Activated CD8-positive, alpha-beta memory T cell treated with anti-CD3 and anti-CD28 coated beads, Interleukin-2, amount 50 U/mL, for 24 hours (primary cell): Measurements from ENCODE around the gene BRMS1.

Experiments
- DNase-seq: peaks from one replicate; pipeline ENCODE4 v3.0.0-alpha.2; 2020; ENCODE audit errors: extremely low read depth

BRMS1 gene

GRCh38 chr11:66309475-66309874, 35.4 kb downstream of the BRMS1 start:
- no peak for DNase-seq

- DNase-seq: no peak
These were observed 42.2 kb downstream of the BRMS1 start for GRCh38 chr11:66302656-66303055.

GRCh38 chr11:66299186-66299585, 45.7 kb downstream of the BRMS1 start:
- DNase-seq: no peak

DNA sequence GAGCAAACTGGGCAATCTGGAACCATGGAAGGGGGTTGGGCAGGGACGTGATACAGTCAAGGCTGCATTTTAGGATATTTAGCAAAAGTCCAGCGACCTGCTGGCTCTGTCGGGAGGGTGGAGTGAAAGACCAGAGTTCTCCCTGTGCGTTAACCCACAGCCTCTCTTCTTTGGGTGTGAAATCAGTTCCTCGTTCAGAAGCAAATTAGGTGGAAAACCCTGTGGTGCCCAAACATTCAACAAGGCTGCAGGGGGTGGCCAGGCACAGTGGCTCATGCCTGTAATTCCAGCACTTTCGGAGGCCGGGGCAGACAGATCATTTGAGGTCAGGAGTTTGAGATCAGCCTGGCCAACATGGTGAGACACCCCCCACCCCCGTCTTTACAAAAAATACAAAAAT, 47.3 kb downstream of the BRMS1 start:
- no peak for DNase-seq

GRCh38 chr11:66294626-66295620, 50.0 kb downstream of the BRMS1 start:
- DNase-seq: no peak

- DNase-seq: no peak
These were observed 50.9 kb downstream of the BRMS1 start for GRCh38 chr11:66293777-66294625.

DNA sequence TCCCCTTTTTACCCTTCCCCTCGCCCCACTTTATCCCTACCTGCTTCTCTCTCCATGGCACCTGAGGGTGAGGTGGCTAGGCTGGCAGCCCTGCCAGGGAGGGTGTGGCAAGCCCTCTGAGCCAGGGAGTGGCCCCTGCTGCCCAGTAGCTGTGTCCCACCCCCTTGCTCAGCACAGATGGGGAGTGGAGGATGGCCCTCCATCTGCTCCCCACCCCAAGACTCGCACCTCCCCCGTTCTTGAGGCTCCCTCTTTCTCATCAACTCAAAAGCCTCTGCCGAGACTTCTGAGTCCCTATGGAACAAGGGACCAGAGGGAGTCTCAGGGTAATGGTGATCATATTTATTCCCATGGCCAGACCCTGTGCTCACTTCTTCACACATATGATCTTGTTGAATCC, 51.6 kb downstream of the BRMS1 start:
- DNase-seq: no peak

DNA sequence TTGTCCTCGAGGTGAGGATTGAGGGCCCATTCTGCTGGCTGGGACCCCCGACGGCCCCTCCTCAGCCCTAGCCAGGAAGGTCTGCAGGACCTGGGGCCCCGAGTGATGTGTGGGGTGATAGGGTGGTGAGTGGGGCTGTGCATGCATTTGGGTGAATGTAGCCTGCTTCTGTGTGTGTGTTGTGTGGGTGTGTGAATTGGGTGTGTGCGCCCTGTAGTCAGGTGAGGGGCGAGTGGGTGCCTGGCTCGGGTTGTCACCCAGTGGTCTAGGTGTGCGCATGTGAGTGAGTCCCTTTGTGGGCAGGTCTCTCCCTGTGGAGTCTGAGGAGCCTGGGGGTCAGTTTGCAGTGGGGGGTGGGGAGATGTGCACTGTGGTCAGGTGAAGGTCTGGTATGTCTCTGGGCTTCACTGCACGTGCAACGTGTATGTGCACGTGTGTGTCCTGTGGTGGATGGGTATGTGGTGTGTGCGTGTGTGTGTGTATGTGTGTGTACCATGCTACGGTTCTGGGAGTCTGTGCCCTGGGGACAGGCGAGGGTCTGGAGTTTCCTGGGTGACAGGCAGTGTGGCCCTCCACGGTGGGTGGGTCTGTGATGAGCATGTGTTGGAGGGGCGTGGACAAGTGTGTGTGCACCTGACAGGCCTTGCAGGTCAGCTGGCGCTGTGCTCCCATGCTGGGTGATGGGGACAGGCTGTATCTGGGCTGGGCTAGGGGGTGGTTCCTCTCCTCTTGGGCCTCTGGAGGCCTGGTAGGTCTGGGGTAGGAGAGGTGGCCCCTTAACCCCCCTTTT, 52.2 kb downstream of the BRMS1 start:
- DNase-seq: no peak

DNA sequence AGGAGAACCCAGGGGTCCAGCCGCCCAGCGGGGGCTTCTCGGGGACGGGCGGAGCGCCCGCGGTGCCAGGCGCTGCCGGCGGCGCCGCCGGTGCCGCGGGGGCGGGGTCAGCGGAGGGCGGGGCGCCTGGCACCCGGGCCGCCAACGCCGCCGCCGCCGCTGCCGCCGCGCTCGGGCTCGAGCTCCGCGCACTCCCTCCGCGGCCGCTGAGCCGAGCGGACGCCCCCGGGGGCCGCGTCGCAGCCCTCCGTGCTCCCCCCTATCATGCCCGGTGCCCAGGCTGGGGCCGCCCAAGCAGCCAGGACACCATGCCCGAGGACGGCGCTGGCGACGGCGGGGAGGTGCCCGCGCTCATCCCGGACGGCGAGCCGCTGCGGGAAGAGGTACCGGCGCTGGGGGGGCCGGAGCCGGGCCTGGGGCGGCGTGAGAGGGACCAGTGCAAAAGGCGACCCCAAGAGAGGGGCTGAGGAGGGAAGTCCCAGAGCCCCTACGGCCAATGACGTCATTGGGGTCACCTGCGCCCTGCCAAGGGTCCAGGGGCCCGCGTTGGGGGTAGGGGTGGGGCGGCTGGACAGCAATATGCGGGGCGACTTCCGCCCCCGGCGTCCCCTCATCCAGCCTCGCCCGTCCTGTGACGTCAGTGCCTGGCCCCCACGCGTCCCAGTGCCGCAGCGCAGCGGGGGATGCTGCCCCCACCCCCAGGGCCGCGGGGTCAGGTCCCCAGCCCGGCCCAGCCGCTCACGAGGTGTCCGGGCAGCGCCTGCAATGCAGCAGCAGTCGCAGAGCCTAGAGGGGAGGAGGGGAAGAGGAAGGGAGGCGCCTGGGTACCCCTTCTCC, 53.0 kb downstream of the BRMS1 start, which contains the start of gene TMEM151A:
TSS of gene TMEM151A (plus strand) at position 189 of the 837 bp plus-strand sequence. CDS start at position 309, 120 bp downstream.
- no peak for DNase-seq

GRCh38 chr11:66291303-66291705, 53.6 kb downstream of the BRMS1 start:
- DNase-seq: no peak

- DNase-seq: no peak
These were observed 54.6 kb downstream of the BRMS1 start for GRCh38 chr11:66290330-66290621.

- peak; percentile 55 for DNase-seq
These were observed 55.2 kb downstream of the BRMS1 start for GRCh38 chr11:66289548-66290329.

DNA sequence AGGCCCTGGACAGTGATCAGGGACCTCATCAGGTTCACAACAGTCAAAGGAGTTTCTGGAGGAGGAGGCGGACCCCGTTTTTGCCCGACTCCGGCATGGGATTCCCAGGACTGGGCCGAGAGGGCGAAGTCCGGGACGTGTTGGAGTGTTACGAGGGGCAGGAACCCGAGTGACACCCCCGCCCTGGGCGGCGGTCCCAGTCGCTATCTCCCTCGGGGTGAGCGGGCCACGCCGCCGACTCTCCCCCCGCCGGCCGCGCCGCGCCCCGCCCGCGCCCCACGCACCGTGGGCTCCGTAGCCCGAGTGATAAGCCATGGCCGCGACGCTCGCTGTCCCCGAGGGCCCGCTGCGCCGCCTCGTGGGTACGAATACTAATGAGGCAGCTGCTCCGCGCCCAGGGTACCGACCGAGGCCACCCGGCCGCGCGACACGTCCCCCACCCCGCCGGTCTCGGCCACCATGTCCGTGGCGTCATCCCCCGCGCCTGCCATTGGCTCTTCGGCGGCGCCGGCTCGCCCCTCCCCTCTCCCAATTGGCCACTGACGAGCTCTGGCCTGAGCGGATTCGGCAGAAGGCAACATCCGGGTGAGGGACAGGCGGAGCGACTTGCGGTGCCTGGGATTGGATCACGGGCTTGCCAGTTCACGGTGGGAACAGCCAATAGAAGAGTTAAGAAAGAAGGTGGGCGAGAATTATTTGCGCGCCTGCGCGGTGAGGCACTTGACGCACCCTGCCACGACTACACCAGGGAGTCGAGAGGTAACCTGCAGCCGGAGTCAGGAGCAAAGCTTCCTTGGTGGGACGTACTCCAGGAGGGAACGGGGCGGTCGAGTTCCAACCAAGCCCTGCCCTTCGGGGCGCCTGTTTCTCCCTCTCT, 56.0 kb downstream of the BRMS1 start, which contains the start of gene YIF1A:
TSS of gene YIF1A (minus strand) at position 473 of the 877 bp plus-strand sequence. CDS start at position 315, 158 bp downstream.
- DNase-seq: peak; percentile 97

- no peak for DNase-seq
These were observed 56.8 kb downstream of the BRMS1 start for GRCh38 chr11:66287889-66288670.
